ENCODE data around the gene DTX3.

- no peak for TF ChIP-seq CTBP1 (IDR thresholded peaks at IDR 0.05; ENCODE audit: borderline replicate concordance)
- TF ChIP-seq PKNOX1 (IDR thresholded peaks at IDR 0.05), result no peak
Measured at GRCh38 chr12:57629897-57630471, 25.4 kb downstream of the DTX3 start.
